ENCODE measurements around the gene PXN. TPM values are rescaled to one million over a fixed set of nuclear protein-coding genes. Genes with fewer than 3 reads are reported as not detected.

The PXN gene
- 61.1 TPM for total RNA-seq

GRCh38 chr12:120265473-120266179 is at the start of gene PXN:
Gene PXN, minus strand, starts transcription at chr12:120265730. Its CDS starts 101 bp downstream, at chr12:120265629.

GRCh38 chr12:120301962-120302815 is 36.7 kb upstream of the PXN start, which contains the start of gene SIRT4:
Gene SIRT4, plus strand, starts transcription at chr12:120302321. Its CDS starts 1,241 bp downstream, at chr12:120303562.

GRCh38 chr12:120292661-120293531 is 27.4 kb upstream of the PXN start, which contains the start of gene RNU4-1:
Gene RNU4-1, minus strand, starts transcription at chr12:120293237.

GRCh38 chr12:120194534-120195395 is 70.8 kb downstream of the PXN start, which contains the start of gene GCN1:
Gene GCN1, minus strand, starts transcription at chr12:120194715. Its CDS starts 18 bp downstream, at chr12:120194697.

Other genes starting within 250 kb of the PXN start
- 22.9 TPM for gene RAB35, start 149.0 kb downstream of the PXN start, total RNA-seq
- 75.6 TPM for gene GCN1, start 71.0 kb downstream of the PXN start, total RNA-seq
- gene RPLP0, start 64.6 kb downstream of the PXN start, total RNA-seq = 1,871 TPM
- gene RNU4-2, start 26.2 kb upstream of the PXN start, total RNA-seq = under 0.01 TPM
- under 0.01 TPM for gene RNU4-1, start 27.5 kb upstream of the PXN start, total RNA-seq
- 9.5 TPM for gene SIRT4, start 36.6 kb upstream of the PXN start, total RNA-seq
- not detected for gene PLA2G1B, start 62.0 kb upstream of the PXN start, total RNA-seq
- gene MSI1, start 103.4 kb upstream of the PXN start, total RNA-seq = 121 TPM
- gene COX6A1, start 172.4 kb upstream of the PXN start, total RNA-seq = 218 TPM
- 11.1 TPM for gene TRIAP1, start 180.7 kb upstream of the PXN start, total RNA-seq
- 40.0 TPM for gene GATC, start 180.7 kb upstream of the PXN start, total RNA-seq
- gene SRSF9, start 204.0 kb upstream of the PXN start, total RNA-seq = 122 TPM
- 194 TPM for gene DYNLL1, start 230.4 kb upstream of the PXN start, total RNA-seq